ENCODE results near the gene GKN2.

GKN2 gene

DNA sequence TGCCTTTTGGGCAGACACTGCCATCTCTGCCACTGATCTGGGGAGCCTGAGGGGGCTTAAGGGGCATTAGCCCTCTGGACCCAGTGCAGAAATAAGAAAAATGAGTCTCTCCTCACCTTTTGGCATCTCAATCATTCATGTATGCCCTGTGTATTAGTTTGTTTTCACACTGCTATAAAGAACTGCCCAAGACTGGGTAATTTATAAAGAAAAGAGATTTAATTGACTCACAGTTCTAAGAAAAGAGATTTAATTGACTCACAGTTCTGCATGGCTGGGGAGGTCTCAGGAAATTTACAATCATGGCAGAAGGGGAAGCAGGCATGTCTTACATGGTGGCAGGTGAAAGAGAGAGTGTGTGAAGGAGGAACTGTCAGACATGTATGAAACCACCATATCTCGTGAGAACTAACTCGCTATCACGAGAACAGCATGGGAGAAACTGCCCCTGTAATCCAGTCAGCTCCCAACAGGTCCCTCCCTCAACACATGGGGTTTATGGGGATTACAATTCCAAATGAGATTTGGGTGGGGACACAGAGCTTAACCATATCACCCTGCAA lies 21.5 kb downstream of the GKN2 start:
- in situ Hi-C loops (cut with MboI; ENCODE audit: low pct_unique_long_range_greater_than_20kb, low sequenced_read_pairs): no loop called here
- no peak for DNase-seq

GRCh38 chr2:68926796-68927195 lies 25.9 kb downstream of the GKN2 start:
- in situ Hi-C loops (cut with MboI; ENCODE audit: low pct_unique_long_range_greater_than_20kb, low sequenced_read_pairs): loop anchor here (10.0 kb wide), 1 partner anchor 462 kb away; the partner anchor contains the start of genes APLF and FBXO48
- DNase-seq: no peak

GRCh38 chr2:68925295-68925896 lies 27.3 kb downstream of the GKN2 start:
- in situ Hi-C loops (cut with MboI; ENCODE audit: low pct_unique_long_range_greater_than_20kb, low sequenced_read_pairs): loop anchor here (10.0 kb wide), 1 partner anchor 461 kb away; the partner anchor contains the start of genes APLF and FBXO48
- DNase-seq: peak; percentile 67

DNA sequence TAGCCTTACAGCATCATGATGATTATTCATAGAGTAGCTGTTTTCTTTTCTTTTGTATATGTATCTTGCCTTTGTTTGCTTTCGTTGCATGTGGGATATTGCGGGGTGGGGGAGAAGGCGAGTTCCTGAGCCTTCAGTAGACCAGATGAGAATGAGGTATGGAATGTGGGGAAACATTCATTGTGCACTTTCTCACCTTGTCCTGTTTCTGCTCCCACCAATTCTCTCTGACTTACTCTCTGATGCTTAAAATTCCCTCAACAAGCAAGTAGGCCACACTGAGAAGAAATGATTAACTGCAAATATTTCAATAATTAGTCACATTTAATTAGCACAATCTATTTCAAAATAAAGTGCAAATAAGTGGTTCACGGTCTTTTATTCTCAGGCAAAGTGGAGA lies 31.0 kb downstream of the GKN2 start:
- in situ Hi-C loops (cut with MboI; ENCODE audit: low pct_unique_long_range_greater_than_20kb, low sequenced_read_pairs): loop anchor here (10.0 to 25.0 kb wide), 2 partner anchors 184 to 457 kb away; partner anchors contain the start of genes APLF, ARHGAP25 and FBXO48
- DNase-seq: no peak

DNA sequence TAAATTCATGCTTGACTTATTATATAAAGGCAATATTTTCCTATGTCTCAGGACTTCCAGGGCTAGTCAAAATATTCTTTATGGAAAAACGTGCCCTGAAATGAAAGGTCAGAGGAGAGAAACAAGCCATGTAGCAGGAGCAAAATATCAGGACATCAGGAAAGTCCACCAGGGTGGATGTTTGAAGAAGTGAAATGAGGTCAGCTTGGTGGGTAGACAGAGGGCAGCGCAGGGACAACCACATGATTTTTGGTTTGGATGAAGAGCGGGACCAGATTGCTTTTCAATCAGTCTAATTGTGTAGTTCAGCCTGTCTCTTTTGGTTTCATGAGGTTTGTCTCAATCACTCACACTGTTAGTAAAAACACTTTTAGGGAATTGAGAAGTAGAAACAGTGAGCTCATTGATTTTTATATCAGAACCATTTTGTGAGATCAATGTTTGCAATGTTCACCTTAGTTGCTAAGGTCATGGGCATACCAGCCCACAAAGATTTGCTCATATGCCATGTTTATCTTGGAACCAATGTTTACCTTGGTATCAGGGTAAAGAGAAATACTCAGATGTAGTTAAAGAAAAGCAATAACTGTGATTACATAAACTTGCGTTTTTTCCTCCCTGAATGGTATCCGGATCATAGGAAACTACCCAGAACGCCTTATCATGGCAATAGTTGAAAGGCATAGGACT lies 32.1 kb downstream of the GKN2 start:
- in situ Hi-C loops (cut with MboI; ENCODE audit: low pct_unique_long_range_greater_than_20kb, low sequenced_read_pairs): loop anchor here (10.0 to 25.0 kb wide), 2 partner anchors 183 to 456 kb away; partner anchors contain the start of genes APLF, ARHGAP25 and FBXO48
- no peak for DNase-seq

DNA sequence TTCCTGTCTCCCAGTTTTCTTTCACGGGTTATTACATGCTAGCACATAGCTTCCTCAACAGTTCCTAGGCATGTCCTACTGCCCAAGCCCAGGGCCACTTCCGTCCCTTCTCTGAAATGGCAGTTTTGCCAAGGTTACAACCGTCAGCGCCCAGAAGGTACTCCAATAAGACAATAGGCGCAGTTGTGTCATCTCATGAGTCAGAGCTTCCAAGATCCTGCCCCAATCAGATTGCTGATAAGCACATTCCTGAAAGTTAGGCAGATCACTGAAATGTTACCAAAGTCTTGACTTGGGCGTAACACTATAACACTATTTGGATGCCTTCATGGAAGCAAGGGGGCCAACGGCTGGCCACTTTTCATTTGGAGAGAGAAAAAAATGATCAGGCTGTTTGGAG lies 34.2 kb downstream of the GKN2 start:
- no peak for DNase-seq
- in situ Hi-C loops (cut with MboI; ENCODE audit: low pct_unique_long_range_greater_than_20kb, low sequenced_read_pairs): loop anchor here (25.0 kb wide), 1 partner anchor 181 kb away; the partner anchor contains the start of gene ARHGAP25

DNA sequence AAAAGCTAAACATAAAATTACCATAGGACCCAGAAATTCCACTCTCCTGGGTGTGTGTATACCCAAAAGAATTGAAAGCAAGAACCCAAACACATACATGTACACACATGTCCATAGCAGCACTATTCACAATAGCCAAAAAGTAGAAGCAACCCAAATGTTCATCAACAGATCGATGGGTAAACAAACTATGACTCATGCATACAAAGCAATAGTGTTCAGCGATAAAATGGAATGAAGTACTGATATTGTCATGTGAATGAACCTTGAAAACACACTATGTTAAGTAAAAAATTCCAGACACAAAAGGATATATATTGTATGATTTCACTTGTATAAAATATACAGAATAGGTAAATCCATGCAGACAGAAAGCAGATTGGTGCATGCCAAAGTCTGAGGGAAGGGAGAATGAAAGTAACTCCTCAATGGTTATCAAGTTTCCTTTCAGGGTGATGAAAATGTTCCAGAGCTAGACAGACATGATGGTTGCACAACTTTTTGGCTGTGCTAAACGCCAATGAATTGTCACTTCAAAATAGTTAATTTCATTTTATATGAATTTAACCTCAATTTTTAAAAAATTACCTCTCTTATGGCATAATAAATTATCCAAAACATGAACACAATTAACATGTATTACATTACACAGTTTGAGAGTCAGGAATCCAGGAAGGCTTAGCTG lies 35.5 kb downstream of the GKN2 start:
- DNase-seq: no peak
- in situ Hi-C loops (cut with MboI; ENCODE audit: low pct_unique_long_range_greater_than_20kb, low sequenced_read_pairs): loop anchor here (25.0 kb wide), 1 partner anchor 180 kb away; the partner anchor contains the start of gene ARHGAP25

DNA sequence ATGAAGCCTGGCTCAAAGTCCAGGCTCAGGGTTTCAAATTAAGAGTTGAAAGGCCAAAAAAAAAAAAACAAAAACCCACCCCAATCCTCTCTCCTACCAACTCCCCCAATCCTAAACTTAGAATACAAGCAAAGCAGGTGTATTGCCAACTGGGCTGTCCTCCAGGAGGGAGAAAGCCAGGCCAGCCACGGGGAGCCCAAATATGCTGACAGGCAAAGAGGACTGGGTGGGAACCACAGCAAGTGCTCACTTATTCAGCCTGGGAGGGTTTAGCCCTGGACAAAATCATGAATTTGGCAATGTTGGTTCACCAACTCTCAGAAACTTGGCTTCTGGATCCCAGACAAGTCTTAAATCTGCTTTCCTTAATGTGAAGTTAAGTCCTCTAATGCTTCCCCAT lies 36.5 kb downstream of the GKN2 start:
- no peak for DNase-seq
- in situ Hi-C loops (cut with MboI; ENCODE audit: low pct_unique_long_range_greater_than_20kb, low sequenced_read_pairs): loop anchor here (25.0 kb wide), 1 partner anchor 179 kb away; the partner anchor contains the start of gene ARHGAP25

DNA sequence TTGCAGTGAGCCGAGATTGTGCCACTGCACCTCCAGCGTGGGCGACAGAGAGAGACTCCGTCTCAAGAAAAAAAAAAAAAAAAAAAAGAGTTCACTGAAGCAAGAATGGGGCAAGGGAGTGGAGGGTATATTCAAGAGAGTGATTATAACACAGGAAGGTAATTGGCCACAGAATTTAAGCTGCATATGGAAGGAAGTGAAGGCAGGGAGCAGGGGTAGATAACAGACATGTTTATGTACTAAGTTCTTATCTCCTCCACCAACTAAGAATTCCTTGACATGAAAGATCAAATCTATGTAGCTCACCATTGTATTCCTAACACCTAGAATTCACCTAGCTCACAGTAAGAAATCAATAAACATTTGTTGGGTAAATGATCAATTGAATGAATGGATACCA lies 37.3 kb downstream of the GKN2 start:
- in situ Hi-C loops (cut with MboI; ENCODE audit: low pct_unique_long_range_greater_than_20kb, low sequenced_read_pairs): loop anchor here (25.0 kb wide), 1 partner anchor 178 kb away; the partner anchor contains the start of gene ARHGAP25
- DNase-seq: peak; percentile 59

- in situ Hi-C loops (cut with MboI; ENCODE audit: low pct_unique_long_range_greater_than_20kb, low sequenced_read_pairs): loop anchor here (25.0 kb wide), 1 partner anchor 176 kb away; the partner anchor contains the start of gene ARHGAP25
- DNase-seq: no peak
Measured at GRCh38 chr2:68913359-68913758, 39.3 kb downstream of the GKN2 start.

DNA sequence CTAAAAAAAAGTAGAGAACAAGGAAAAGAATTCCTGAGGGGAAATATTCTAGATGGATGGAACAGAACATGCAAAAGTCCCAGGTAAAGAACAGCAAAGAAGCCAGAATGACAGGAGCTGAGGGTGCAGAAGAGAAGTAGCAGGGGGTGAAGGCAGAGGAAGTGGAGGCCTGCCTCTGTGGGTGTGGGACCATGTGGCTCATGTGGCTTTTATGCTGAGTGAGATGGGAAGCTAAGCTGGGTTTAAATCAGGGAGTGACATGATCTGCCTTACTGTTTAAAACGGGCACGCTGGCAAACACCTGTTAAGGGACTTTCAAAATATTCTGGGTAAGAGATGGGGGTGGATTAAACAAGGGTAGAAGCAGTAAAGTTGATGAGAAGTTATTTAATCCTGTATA lies 40.0 kb downstream of the GKN2 start:
- in situ Hi-C loops (cut with MboI; ENCODE audit: low pct_unique_long_range_greater_than_20kb, low sequenced_read_pairs): loop anchor here (25.0 kb wide), 1 partner anchor 175 kb away; the partner anchor contains the start of gene ARHGAP25
- DNase-seq: peak; percentile 70

DNA sequence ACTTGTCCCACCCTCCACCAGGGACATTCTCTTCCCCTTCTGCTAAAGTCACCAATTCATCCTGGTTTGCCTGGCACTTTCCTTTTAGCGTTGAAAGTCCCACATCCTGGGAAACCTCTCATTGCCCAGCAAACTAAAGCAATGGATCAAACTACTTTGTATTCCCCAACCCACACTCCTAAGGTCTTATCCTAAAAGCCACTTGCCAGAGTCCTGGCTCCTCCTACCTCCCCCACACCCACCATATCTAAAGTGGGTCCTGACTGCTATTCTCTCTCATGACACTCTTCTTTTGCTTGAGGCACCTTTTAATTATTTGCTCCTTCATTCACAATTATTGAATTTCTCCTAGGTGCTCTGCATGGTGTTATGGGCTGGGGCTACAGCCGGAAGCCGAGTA lies 40.6 kb downstream of the GKN2 start:
- in situ Hi-C loops (cut with MboI; ENCODE audit: low pct_unique_long_range_greater_than_20kb, low sequenced_read_pairs): loop anchor here (25.0 kb wide), 1 partner anchor 175 kb away; the partner anchor contains the start of gene ARHGAP25
- DNase-seq: no peak

GRCh38 chr2:68911709-68912108 lies 41.0 kb downstream of the GKN2 start:
- in situ Hi-C loops (cut with MboI; ENCODE audit: low pct_unique_long_range_greater_than_20kb, low sequenced_read_pairs): loop anchor here (25.0 kb wide), 1 partner anchor 174 kb away; the partner anchor contains the start of gene ARHGAP25
- DNase-seq: peak; percentile 34

GRCh38 chr2:68911246-68911645 lies 41.4 kb downstream of the GKN2 start:
- DNase-seq: no peak
- in situ Hi-C loops (cut with MboI; ENCODE audit: low pct_unique_long_range_greater_than_20kb, low sequenced_read_pairs): loop anchor here (25.0 kb wide), 1 partner anchor 174 kb away; the partner anchor contains the start of gene ARHGAP25

DNA sequence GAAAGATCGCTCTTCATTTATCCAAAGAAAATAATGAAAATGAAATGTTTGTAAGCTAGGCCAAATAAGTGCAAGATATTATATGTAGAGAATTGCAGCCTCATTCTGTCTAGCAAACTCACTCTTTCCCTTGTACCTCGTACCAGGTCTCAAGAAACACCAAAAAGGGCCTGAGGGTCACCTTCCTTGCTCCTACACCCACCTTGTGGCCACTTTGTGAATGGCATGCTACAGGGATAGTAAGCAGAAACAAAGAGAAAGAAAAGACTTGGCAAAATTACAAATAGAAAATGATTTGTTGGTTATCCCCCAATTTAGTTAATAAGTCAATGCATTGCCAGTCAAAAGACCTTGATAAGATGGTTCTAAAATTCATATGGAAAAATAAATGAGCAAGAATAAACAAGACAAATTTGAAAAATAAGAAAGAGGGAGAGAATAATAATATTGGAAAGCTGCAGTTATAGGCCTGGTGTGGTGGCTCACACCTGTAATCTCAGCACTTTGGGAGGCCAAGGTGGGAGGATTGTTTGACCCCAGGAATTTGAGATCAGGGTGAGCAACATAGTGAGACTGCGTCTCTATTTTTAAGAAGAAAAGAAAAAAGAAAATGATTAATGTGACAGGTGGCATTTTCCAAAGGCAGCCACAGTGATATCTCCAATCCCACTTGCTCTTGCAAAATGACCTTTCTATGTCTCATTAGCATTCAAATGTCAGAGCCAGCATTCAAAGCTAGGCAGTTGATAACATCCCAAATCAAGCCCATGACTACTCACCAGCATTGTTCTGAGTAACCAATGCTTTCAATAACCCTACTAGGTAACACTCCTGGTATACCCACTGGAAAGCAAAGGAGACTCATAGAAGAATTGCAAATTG lies 42.7 kb downstream of the GKN2 start:
- in situ Hi-C loops (cut with MboI; ENCODE audit: low pct_unique_long_range_greater_than_20kb, low sequenced_read_pairs): loop anchor here (10.0 to 25.0 kb wide), 2 partner anchors 55 to 173 kb away; partner anchors contain the start of gene ARHGAP25
- peak; percentile 79 for DNase-seq

DNA sequence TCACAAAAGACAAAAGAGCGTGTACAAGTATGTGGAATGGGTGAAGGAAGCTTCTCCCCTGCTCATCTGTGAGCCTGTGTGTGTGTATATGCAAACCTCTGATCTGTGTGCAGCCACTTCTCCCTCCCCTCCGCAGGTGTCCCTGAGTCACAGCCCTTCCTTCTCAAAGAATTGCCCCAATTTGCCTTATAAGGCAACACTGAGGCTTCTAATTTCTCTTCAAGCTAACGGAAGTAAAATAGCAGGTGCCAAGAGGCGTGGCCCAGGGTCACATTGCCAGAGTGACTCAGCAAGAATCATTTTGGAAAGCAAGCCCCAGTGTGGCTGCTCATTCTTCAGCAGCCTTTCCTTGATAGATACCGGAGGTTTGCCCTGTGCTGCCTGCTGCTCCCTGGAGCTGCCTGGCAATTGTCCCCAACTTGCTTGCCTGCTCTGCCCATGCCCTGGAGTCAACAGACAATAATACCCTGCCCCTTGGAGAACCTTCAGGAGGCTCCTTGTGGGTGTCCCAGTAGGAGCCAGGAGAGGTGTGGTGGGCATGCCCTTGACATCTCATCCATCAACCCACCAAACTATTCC lies 44.2 kb downstream of the GKN2 start:
- peak; percentile 93 for DNase-seq
- in situ Hi-C loops (cut with MboI; ENCODE audit: low pct_unique_long_range_greater_than_20kb, low sequenced_read_pairs): loop anchor here (10.0 to 25.0 kb wide), 2 partner anchors 54 to 171 kb away; partner anchors contain the start of gene ARHGAP25

- no peak for DNase-seq
- in situ Hi-C loops (cut with MboI; ENCODE audit: low pct_unique_long_range_greater_than_20kb, low sequenced_read_pairs): loop anchor here (10.0 to 25.0 kb wide), 2 partner anchors 53 to 171 kb away; partner anchors contain the start of gene ARHGAP25
Measured at GRCh38 chr2:68907920-68908253, 44.8 kb downstream of the GKN2 start.

All from KBM-7 (cell line).